T-helper 2 cell (primary cell): ENCODE data around the gene CD58.

Experiments used
- DNase-seq, 5 experiments: peaks; one replicate each; pipeline versions ENCODE4 v3.0.0 to v3.0.0-alpha.2; 2012 to 2022

CD58 gene

GRCh38 chr1:116508085-116508983, 62.5 kb downstream of the CD58 start:
- peak in 1 of 5 experiments; percentile 87 for DNase-seq

- peak in 1 of 5 experiments; percentile 41 for DNase-seq
These were observed 63.2 kb downstream of the CD58 start for GRCh38 chr1:116507631-116508030.

- peak in 1 of 5 experiments; percentile 71 for DNase-seq
These were observed 64.5 kb downstream of the CD58 start for GRCh38 chr1:116506132-116507004.

- DNase-seq = peak; percentile 47 to 99 (median 74)
These were observed 66.3 kb downstream of the CD58 start for GRCh38 chr1:116504308-116505156.

- DNase-seq = peak in 2 of 5 experiments; percentile 31 to 58
These were observed 67.1 kb downstream of the CD58 start for GRCh38 chr1:116503546-116504307.

GRCh38 chr1:116502671-116503314, 68.0 kb downstream of the CD58 start:
- DNase-seq = no peak

- no peak for DNase-seq
These were observed 69.0 kb downstream of the CD58 start for GRCh38 chr1:116501870-116502244.

GRCh38 chr1:116501125-116501869, 69.5 kb downstream of the CD58 start:
- no peak for DNase-seq

GRCh38 chr1:116498789-116499628, 71.8 kb downstream of the CD58 start:
- DNase-seq = peak in 2 of 5 experiments; percentile 40 to 66

GRCh38 chr1:116497656-116498055, 73.2 kb downstream of the CD58 start:
- no peak for DNase-seq

- DNase-seq = no peak
These were observed 73.9 kb downstream of the CD58 start for GRCh38 chr1:116496898-116497297.

GRCh38 chr1:116496380-116496779, 74.4 kb downstream of the CD58 start:
- no peak for DNase-seq

- no peak for DNase-seq
These were observed 75.3 kb downstream of the CD58 start for GRCh38 chr1:116495535-116495934.

- DNase-seq = no peak
These were observed 76.1 kb downstream of the CD58 start for GRCh38 chr1:116494745-116495144.

- DNase-seq = no peak
These were observed 76.5 kb downstream of the CD58 start for GRCh38 chr1:116494353-116494692.

- DNase-seq = no peak
These were observed 77.1 kb downstream of the CD58 start for GRCh38 chr1:116493484-116494352.

GRCh38 chr1:116493036-116493435, 77.8 kb downstream of the CD58 start:
- no peak for DNase-seq

GRCh38 chr1:116492358-116492811, 78.4 kb downstream of the CD58 start:
- no peak for DNase-seq
